Keratinocyte (primary cell): ENCODE results near the gene HEXD. TPM values are rescaled to one million over a fixed set of nuclear protein-coding genes. Genes with fewer than 3 reads are reported as not detected.

ENCODE experiments used
- DNase-seq: peaks from one replicate; pipeline ENCODE4 v3.0.0-alpha.2; 2011; ENCODE audit warnings: low read depth, missing footprints, low spot score
- FAIRE-seq: peaks from 2 replicates; lab custom pipeline; 2011; peaks lifted over from hg19 to GRCh38; lab: Jason Lieb, UNC
- H2AFZ ChIP-seq: 2 replicates; pipeline ENCODE4 v1.6.0; 2012; ENCODE audit warnings: low read length, control low read depth, inconsistent platforms; ENCODE audit not compliant: control insufficient read depth
- H3K27ac ChIP-seq: 2 replicates; pipeline ENCODE4 v1.5.1; 2011; ENCODE audit warnings: low read length; ENCODE audit not compliant: control insufficient read depth, insufficient read depth
- H3K27me3 ChIP-seq: 3 replicates; pipeline ENCODE4 v1.6.0; 2011; ENCODE audit warnings: low read length; ENCODE audit not compliant: control insufficient read depth, insufficient read depth; ENCODE audit errors: extremely low read depth
- H3K36me3 ChIP-seq, 2 experiments: 2 replicates in 1 of 2; 3 replicates in 1 of 2; pipeline ENCODE4 v1.5.1; 2011; ENCODE audit warnings: low read length in 2 of 2, mild to moderate bottlenecking in 1 of 2; ENCODE audit not compliant: control insufficient read depth in 2 of 2, insufficient read depth in 2 of 2; ENCODE audit errors: extremely low read depth in 1 of 2
- H3K4me1 ChIP-seq: 3 replicates; pipeline ENCODE4 v1.5.1; 2011; ENCODE audit warnings: low read length; ENCODE audit not compliant: control insufficient read depth, insufficient read depth; ENCODE audit errors: extremely low read depth
- H3K4me2 ChIP-seq: 3 replicates; pipeline ENCODE4 v1.6.0; 2011; ENCODE audit warnings: low read depth, low read length; ENCODE audit not compliant: control insufficient read depth, insufficient read depth; ENCODE audit errors: extremely low read depth
- H3K4me3 ChIP-seq, 3 experiments: fragments of 200-600 bp in 1 of 3; sonication (generic) in 1 of 3; 2 replicates in 2 of 3; 3 replicates in 1 of 3; pipeline ENCODE4 v1.5.1; 2011 to 2016; ENCODE audit warnings: low read length in 3 of 3, mild to moderate bottlenecking in 3 of 3, control low read depth in 2 of 3, inconsistent platforms in 1 of 3, low read depth in 1 of 3, mixed read lengths in 1 of 3, mixed run types in 1 of 3, moderate library complexity in 1 of 3; ENCODE audit not compliant: control insufficient read depth in 2 of 3, insufficient read depth in 2 of 3; ENCODE audit errors: extremely low read depth in 1 of 3
- H3K79me2 ChIP-seq: 2 replicates; pipeline ENCODE4 v1.6.0; 2012; ENCODE audit warnings: low read length; ENCODE audit not compliant: control insufficient read depth, insufficient read depth
- H3K9ac ChIP-seq: 3 replicates; pipeline ENCODE4 v1.6.0; 2011; ENCODE audit warnings: low read length; ENCODE audit not compliant: control insufficient read depth, insufficient read depth; ENCODE audit errors: extremely low read depth
- H3K9me1 ChIP-seq: 3 replicates; pipeline ENCODE4 v1.6.0; 2011; ENCODE audit warnings: low read length; ENCODE audit not compliant: control insufficient read depth, insufficient read depth; ENCODE audit errors: extremely low read depth
- H3K9me3 ChIP-seq: 2 replicates; pipeline ENCODE4 v1.5.1; 2012; ENCODE audit warnings: low read depth, low read length; ENCODE audit not compliant: control insufficient read depth
- H4K20me1 ChIP-seq: 3 replicates; pipeline ENCODE4 v1.6.0; 2011; ENCODE audit warnings: low read length; ENCODE audit not compliant: control insufficient read depth, insufficient read depth; ENCODE audit errors: extremely low read depth
- CTCF ChIP-seq, 3 experiments: IDR thresholded peaks in 1 of 3; conservative IDR thresholded peaks in 1 of 3; optimal IDR thresholded peaks in 1 of 3; 2 replicates in 2 of 3; 3 replicates in 1 of 3; pipeline versions ENCODE3 to v1.5.1; 2011; ENCODE audit warnings: low read length in 3 of 3, mild to moderate bottlenecking in 3 of 3, moderate library complexity in 2 of 3, control low read depth in 1 of 3, inconsistent platforms in 1 of 3; ENCODE audit not compliant: insufficient read depth in 2 of 3; ENCODE audit errors: extremely low read depth in 1 of 3
- EZH2 ChIP-seq: IDR thresholded peaks from one replicate; pipeline ENCODE4 v1.6.1; 2012; ENCODE audit warnings: inconsistent platforms, mild to moderate bottlenecking, low read length, moderate library complexity
- dilution Hi-C: fragments of 300-500 bp; cut with MboI; formaldehyde crosslinking; loops from one replicate; pipeline ENCODE4 v1.7.0; 2020; ENCODE audit warnings: low sequenced_read_pairs; ENCODE audit not compliant: extremely low pct_ligation_motif_present
- polyA plus RNA-seq, 5 experiments: library from polyadenylated mRNA; depleted of rRNA in 3 of 5; stranded (reverse) in 3 of 5; stranded (forward) in 1 of 5; unstranded in 1 of 5; fragments of >200 nt; gene quantifications; 1 replicate in 1 of 5; 2 replicates in 3 of 5; 3 replicates in 1 of 5; pipeline versions ENCODE4 v1.2.1 to v1.2.3, GENCODE V29; 2011 to 2012; ENCODE audit warnings: missing spikeins in 2 of 5, low read depth in 1 of 5, low replicate concordance in 1 of 5

The HEXD gene
- polyA plus RNA-seq, 1 donor (not counting 4 experiments of a cell fraction or from before 2014, with no cell fraction given) = 5.6 TPM

GRCh38 chr17:82457929-82458178 lies 39.7 kb downstream of the HEXD start:
- H4K20me1 ChIP-seq = no peaks in the 10 kb centered on the region
- TF ChIP-seq CTCF (optimal IDR thresholded peaks at IDR 0.05 in 1 of 3, IDR thresholded peaks at IDR 0.05 in 1 of 3, conservative IDR thresholded peaks at IDR 0.05 in 1 of 3; ENCODE audit: extremely low read depth in 1 of 3, insufficient read depth in 2 of 3, low read length in 3 of 3) (no peak), EZH2 (no peak)
- dilution Hi-C loops = no loop called here
- peak overlapping the region; percentile 91 for H3K9ac ChIP-seq
- no peak overlapping the region for H2AFZ ChIP-seq
- peak overlapping the region; percentile 68 to 81 (median 70) for H3K4me3 ChIP-seq
- H3K9me3 ChIP-seq = no peaks in the 10 kb centered on the region
- H3K9me1 ChIP-seq = no peaks in the 10 kb centered on the region
- no peaks in the 10 kb centered on the region for H3K27me3 ChIP-seq
- DNase-seq (no peak), FAIRE-seq (peak; percentile 48)
- peaks cover 15% of the 10 kb centered on the region for H3K4me1 ChIP-seq
- H3K27ac ChIP-seq = peak overlapping the region; percentile 90
- H3K36me3 ChIP-seq = peaks cover 3% of the 10 kb centered on the region in 2 experiments
- peaks cover 6% of the 10 kb centered on the region for H3K79me2 ChIP-seq
- H3K4me2 ChIP-seq = peak overlapping the region; percentile 68

- Histone ChIP-seq H3K9me1 (no peaks in the 10 kb centered on the region), H3K36me3 (peaks cover 3% of the 10 kb centered on the region in 2 experiments), H3K4me2 (peak within 1 kb of the TSS; percentile 94), H4K20me1 (no peaks in the 10 kb centered on the region), H2AFZ (peak within 1 kb of the TSS; percentile 73), H3K4me3 (peak within 1 kb of the TSS; percentile 68 to 81 (median 70)), H3K27ac (peak within 1 kb of the TSS; percentile 90), H3K4me1 (peaks cover 15% of the 10 kb centered on the region), H3K27me3 (no peaks in the 10 kb centered on the region), H3K79me2 (peaks cover 6% of the 10 kb centered on the region), H3K9ac (peak within 1 kb of the TSS; percentile 91), H3K9me3 (no peaks in the 10 kb centered on the region)
- DNase-seq (peak; percentile 91), FAIRE-seq (no peak)
- dilution Hi-C loops = no loop called here
- TF ChIP-seq CTCF (optimal IDR thresholded peaks at IDR 0.05 in 1 of 3, IDR thresholded peaks at IDR 0.05 in 1 of 3, conservative IDR thresholded peaks at IDR 0.05 in 1 of 3; ENCODE audit: extremely low read depth in 1 of 3, insufficient read depth in 2 of 3, low read length in 3 of 3) = no peak
Observed at GRCh38 chr17:82458179-82458884, 40.2 kb downstream of the HEXD start, which contains the start of gene NARF. NARF (plus strand) TSS chr17:82458741; CDS start chr17:82458804, 63 bp downstream.
